Measurements from ENCODE around the gene RAB31.

The RAB31 gene

DNA sequence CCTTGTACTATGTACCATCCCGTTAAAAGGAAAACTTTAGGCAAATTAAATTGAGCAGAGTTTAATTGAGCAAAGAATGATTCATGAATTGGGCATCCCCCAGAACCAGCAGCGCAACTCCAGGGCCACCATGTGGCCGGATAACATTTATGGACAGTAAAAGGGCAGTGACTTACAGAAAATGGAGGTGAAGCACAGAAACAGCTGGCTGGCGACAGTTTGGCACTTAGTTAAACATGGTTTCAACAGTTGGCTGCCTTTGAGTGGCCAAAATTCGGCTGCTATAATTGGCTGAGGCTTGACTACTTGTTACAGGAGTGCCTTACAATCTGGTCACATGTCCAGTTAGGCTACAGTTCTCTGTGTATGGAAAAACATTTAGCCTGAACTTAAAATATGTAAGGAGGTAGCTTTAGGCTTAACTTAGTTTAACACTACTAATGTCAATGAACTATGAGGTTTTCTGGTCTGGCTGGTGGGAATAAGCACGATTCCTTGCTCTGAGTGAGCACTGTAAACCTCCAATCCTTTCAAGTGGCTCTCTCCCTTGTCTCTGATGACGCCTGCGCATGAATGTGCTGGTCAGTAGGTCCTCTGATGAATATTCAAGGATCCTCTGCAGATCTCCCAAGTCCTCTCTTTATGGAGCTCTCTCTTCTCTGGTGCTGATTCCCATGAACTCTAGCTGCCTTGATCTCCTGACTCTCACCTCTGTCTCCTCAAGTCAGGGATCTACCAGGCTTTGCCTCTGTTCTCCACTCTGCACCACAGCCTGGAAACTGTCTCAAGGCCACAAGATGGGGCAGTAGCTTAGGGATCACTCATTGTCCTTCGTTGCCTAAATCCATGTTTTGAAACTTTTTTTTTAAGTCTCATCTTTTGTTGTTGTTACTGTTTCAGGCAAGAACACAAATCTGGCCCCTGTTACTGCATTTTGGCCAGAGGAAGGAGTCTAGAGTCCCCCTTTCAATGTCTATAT is 24.4 kb upstream of the RAB31 start:
- no peak overlapping the region for H3K27ac Mint-ChIP-seq
- peaks cover 8% of the 10 kb centered on the region for H3K4me1 Mint-ChIP-seq (ENCODE audit: low read depth)
- no peaks in the 10 kb centered on the region for H3K36me3 Mint-ChIP-seq (ENCODE audit: low read depth)
- H3K27me3 Mint-ChIP-seq (ENCODE audit: low read depth): peaks cover 36% of the 10 kb centered on the region
- H3K4me3 Mint-ChIP-seq: no peak overlapping the region
- H3K9me3 Mint-ChIP-seq: no peaks in the 10 kb centered on the region

- H3K27ac Mint-ChIP-seq: no peak overlapping the region
- no peaks in the 10 kb centered on the region for H3K36me3 Mint-ChIP-seq (ENCODE audit: low read depth)
- no peaks in the 10 kb centered on the region for H3K9me3 Mint-ChIP-seq
- peaks cover 39% of the 10 kb centered on the region for H3K27me3 Mint-ChIP-seq (ENCODE audit: low read depth)
- peaks cover 8% of the 10 kb centered on the region for H3K4me1 Mint-ChIP-seq (ENCODE audit: low read depth)
- H3K4me3 Mint-ChIP-seq: no peak overlapping the region
Measured at GRCh38 chr18:9684881-9685614, 23.1 kb upstream of the RAB31 start.

DNA sequence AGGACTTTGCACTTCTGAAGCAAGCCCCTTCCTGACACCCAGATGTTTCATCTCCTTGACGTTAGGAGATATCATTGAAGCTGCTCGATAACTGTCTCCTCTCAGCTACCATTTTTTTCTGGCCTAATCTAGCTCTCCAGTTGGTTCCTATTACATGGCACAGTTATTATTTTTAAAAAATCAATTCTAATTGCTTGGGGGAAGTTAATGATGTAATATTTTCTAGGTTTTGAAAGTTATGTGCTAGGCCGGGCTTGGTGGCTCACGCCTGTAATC is 22.5 kb upstream of the RAB31 start:
- no peaks in the 10 kb centered on the region for H3K36me3 Mint-ChIP-seq (ENCODE audit: low read depth)
- no peaks in the 10 kb centered on the region for H3K9me3 Mint-ChIP-seq
- H3K4me3 Mint-ChIP-seq: no peak overlapping the region
- H3K27ac Mint-ChIP-seq: no peak overlapping the region
- peaks cover 8% of the 10 kb centered on the region for H3K4me1 Mint-ChIP-seq (ENCODE audit: low read depth)
- peaks cover 39% of the 10 kb centered on the region for H3K27me3 Mint-ChIP-seq (ENCODE audit: low read depth)

GRCh38 chr18:9688036-9688741 is 19.9 kb upstream of the RAB31 start:
- H3K4me3 Mint-ChIP-seq: no peak overlapping the region
- no peaks in the 10 kb centered on the region for H3K36me3 Mint-ChIP-seq (ENCODE audit: low read depth)
- H3K27ac Mint-ChIP-seq: no peak overlapping the region
- H3K9me3 Mint-ChIP-seq: no peaks in the 10 kb centered on the region
- H3K4me1 Mint-ChIP-seq (ENCODE audit: low read depth): peaks cover 8% of the 10 kb centered on the region
- H3K27me3 Mint-ChIP-seq (ENCODE audit: low read depth): peaks cover 25% of the 10 kb centered on the region

- Mint-ChIP-seq H3K9me3 (no peaks in the 10 kb centered on the region), H3K27ac (no peak overlapping the region), H3K4me1 (ENCODE audit: low read depth) (peaks cover 8% of the 10 kb centered on the region), H3K4me3 (no peak overlapping the region), H3K36me3 (ENCODE audit: low read depth) (no peaks in the 10 kb centered on the region), H3K27me3 (ENCODE audit: low read depth) (peaks cover 21% of the 10 kb centered on the region)
Measured at GRCh38 chr18:9689253-9689652, 18.8 kb upstream of the RAB31 start.

DNA sequence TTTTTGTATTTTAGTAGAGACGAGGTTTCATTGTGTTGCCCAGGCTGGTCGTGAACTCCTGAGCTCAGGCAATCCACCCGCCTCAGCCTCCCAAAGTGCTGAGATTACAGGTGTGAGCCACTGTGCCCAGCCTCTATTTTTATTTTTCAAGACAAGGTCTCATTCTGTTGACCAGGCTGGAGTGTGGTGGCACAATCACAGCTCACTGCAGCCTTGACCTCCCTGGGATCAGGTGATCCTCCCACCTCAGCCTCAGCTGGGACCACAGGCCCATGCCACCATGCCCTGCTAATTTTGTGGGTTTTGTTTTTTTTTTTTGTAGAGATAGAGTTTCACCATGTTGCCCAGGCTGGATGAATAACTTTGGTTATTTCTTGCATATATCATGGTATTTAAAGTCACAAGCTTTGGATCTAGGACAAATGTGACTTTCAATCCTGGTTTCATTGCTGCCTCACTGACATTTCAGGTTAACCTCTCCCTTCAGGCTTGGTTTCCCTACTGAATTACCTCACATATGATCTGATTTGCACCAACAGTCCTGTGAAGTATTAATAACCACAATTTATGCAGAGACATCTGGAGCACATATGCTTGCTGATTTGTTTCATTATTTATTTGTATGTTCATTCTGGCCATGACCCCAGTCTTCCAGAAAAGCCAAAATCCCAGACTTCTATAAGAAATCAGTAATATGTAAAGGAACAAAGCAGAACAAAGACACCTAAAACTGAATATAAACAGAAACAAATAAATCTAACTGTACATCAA is 17.5 kb upstream of the RAB31 start:
- no peak overlapping the region for H3K27ac Mint-ChIP-seq
- H3K36me3 Mint-ChIP-seq (ENCODE audit: low read depth): no peaks in the 10 kb centered on the region
- no peaks in the 10 kb centered on the region for H3K4me1 Mint-ChIP-seq (ENCODE audit: low read depth)
- peaks cover 22% of the 10 kb centered on the region for H3K27me3 Mint-ChIP-seq (ENCODE audit: low read depth)
- no peak overlapping the region for H3K4me3 Mint-ChIP-seq
- no peaks in the 10 kb centered on the region for H3K9me3 Mint-ChIP-seq

GRCh38 chr18:9691235-9691634 is 16.9 kb upstream of the RAB31 start:
- Mint-ChIP-seq H3K36me3 (ENCODE audit: low read depth) (no peaks in the 10 kb centered on the region), H3K27ac (no peak overlapping the region), H3K27me3 (ENCODE audit: low read depth) (peaks cover 22% of the 10 kb centered on the region), H3K4me1 (ENCODE audit: low read depth) (peaks cover 4% of the 10 kb centered on the region), H3K9me3 (no peaks in the 10 kb centered on the region), H3K4me3 (no peak overlapping the region)

- Mint-ChIP-seq H3K9me3 (no peaks in the 10 kb centered on the region), H3K36me3 (ENCODE audit: low read depth) (no peaks in the 10 kb centered on the region), H3K27ac (no peak overlapping the region), H3K4me1 (ENCODE audit: low read depth) (peaks cover 7% of the 10 kb centered on the region), H3K4me3 (no peak overlapping the region), H3K27me3 (ENCODE audit: low read depth) (peaks cover 29% of the 10 kb centered on the region)
Measured at GRCh38 chr18:9694174-9694573, 13.9 kb upstream of the RAB31 start.

GRCh38 chr18:9694952-9695495 is 13.1 kb upstream of the RAB31 start:
- H3K4me1 Mint-ChIP-seq (ENCODE audit: low read depth): peaks cover 7% of the 10 kb centered on the region
- H3K4me3 Mint-ChIP-seq: no peak overlapping the region
- no peak overlapping the region for H3K27ac Mint-ChIP-seq
- no peaks in the 10 kb centered on the region for H3K36me3 Mint-ChIP-seq (ENCODE audit: low read depth)
- no peaks in the 10 kb centered on the region for H3K9me3 Mint-ChIP-seq
- H3K27me3 Mint-ChIP-seq (ENCODE audit: low read depth): peaks cover 25% of the 10 kb centered on the region

DNA sequence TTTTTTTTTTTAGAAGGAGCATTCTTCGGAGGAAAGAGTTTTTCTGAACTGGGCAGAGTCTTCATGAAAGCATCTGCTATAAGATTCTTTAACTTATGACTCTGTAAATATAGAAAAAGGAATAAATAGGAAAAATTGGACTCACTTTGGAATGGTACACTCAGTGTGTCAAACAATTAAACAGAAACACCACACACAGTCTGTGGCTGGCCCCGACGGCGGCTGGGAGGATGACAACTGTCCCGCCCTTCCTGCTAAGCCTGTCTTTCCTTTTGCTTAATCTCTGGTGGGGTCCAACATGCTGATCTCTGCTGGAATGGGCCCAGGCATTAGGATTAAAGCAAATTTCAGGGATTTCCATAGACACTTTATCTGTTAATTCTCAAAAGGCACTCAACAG is 12.5 kb upstream of the RAB31 start:
- no peaks in the 10 kb centered on the region for H3K36me3 Mint-ChIP-seq (ENCODE audit: low read depth)
- H3K27ac Mint-ChIP-seq: no peak overlapping the region
- H3K4me1 Mint-ChIP-seq (ENCODE audit: low read depth): peaks cover 7% of the 10 kb centered on the region
- peaks cover 25% of the 10 kb centered on the region for H3K27me3 Mint-ChIP-seq (ENCODE audit: low read depth)
- no peak overlapping the region for H3K4me3 Mint-ChIP-seq
- H3K9me3 Mint-ChIP-seq: no peaks in the 10 kb centered on the region

DNA sequence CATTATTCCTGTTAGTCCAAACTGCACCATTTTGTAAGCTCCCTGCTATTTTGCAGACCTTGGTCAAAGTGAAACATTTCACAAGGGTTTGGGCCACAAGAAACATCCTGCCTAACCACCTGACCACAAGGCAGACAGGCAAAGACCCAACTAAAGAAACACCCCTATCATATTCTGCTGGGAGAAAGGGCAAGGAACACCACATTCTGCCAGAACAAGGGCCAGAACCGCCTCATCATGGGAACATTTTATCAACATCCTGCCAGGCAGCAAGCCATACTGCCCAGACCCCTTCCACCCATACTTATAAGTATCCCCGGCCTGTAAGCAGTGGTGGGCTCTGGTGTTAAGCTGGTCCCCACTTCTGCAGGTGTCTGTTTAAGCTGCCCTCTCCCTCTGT is 12.0 kb upstream of the RAB31 start:
- Mint-ChIP-seq H3K27me3 (ENCODE audit: low read depth) (peaks cover 23% of the 10 kb centered on the region), H3K9me3 (no peaks in the 10 kb centered on the region), H3K27ac (no peak overlapping the region), H3K4me3 (no peak overlapping the region), H3K36me3 (ENCODE audit: low read depth) (no peaks in the 10 kb centered on the region), H3K4me1 (ENCODE audit: low read depth) (peaks cover 7% of the 10 kb centered on the region)

DNA sequence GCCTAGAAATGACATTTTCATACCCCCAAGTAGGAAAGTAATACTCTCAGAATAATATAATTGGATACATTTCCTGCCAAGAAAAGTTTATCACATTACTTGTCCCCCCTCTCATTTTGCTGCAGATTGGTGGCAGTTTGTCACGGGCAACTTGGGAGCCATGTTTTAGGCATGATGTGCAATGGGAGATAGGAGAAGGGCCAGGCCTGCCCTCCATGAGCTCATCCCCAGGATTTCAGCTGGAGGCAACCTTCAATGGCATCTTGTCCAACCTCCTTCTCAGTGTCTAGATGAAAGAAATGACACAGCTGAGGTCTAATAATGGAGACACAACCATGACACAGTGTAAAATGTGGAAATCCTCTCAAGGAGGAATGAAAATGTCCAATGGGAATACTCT is 11.4 kb upstream of the RAB31 start:
- H3K27ac Mint-ChIP-seq: no peak overlapping the region
- peaks cover 7% of the 10 kb centered on the region for H3K4me1 Mint-ChIP-seq (ENCODE audit: low read depth)
- no peak overlapping the region for H3K4me3 Mint-ChIP-seq
- no peaks in the 10 kb centered on the region for H3K36me3 Mint-ChIP-seq (ENCODE audit: low read depth)
- H3K9me3 Mint-ChIP-seq: no peaks in the 10 kb centered on the region
- H3K27me3 Mint-ChIP-seq (ENCODE audit: low read depth): peaks cover 21% of the 10 kb centered on the region

DNA sequence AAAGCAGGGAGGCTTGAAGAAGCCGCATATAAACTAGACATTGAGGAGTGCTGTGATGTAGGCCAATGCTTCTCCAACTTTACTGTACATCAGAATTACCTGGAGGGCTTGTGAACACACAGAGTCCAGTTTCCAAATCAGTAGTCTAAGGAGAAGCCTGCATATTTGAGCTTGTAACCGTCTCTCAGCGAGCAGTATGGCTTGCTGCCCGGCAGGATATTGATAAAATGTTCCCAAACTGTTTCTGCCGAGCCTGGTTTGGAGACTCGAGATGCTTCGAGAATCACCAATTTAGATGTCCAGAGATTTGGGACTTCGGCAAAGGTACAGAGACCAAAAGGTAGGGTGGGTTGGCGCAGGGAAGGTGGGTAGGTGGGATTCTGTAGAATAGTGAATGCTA is 11.0 kb upstream of the RAB31 start:
- H3K27me3 Mint-ChIP-seq (ENCODE audit: low read depth): peaks cover 21% of the 10 kb centered on the region

DNA sequence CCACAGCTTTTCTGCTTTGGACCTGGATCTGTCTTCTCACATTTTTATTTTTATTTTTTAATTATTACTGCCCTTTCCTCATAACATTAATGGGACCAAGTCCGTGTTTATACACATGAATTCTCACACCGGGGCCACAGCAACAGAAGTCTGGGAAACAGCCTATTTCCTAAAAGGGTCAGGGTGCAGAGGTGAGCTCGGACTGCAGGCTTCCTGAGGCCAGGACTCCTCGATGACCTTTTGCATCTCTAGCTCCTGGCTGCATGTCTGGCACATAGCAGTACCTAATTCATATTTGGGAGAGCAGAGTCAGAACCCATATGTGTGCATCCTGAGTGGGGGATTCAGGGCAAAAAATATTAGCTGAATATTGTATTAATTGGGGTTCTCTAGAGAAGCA is 9.6 kb upstream of the RAB31 start:
- Mint-ChIP-seq H3K4me3 (no peak overlapping the region), H3K27ac (no peak overlapping the region), H3K36me3 (ENCODE audit: low read depth) (no peaks in the 10 kb centered on the region), H3K4me1 (ENCODE audit: low read depth) (peaks cover 7% of the 10 kb centered on the region), H3K9me3 (no peaks in the 10 kb centered on the region), H3K27me3 (ENCODE audit: low read depth) (peaks cover 17% of the 10 kb centered on the region)

More for the DNA sequence above, 11.0 kb upstream of the RAB31 start:
- no peaks in the 10 kb centered on the region for H3K9me3 Mint-ChIP-seq
- no peak overlapping the region for H3K27ac Mint-ChIP-seq
- no peaks in the 10 kb centered on the region for H3K36me3 Mint-ChIP-seq (ENCODE audit: low read depth)
- peaks cover 7% of the 10 kb centered on the region for H3K4me1 Mint-ChIP-seq (ENCODE audit: low read depth)
- no peak overlapping the region for H3K4me3 Mint-ChIP-seq

Measured in T-helper 1 cell treated with Interleukin-12 subunit alpha and Interleukin-12 subunit beta and Interleukin-4 antibody, amounts not matched to agents 30 μg/mL and 1 μg/mL, for 36 hours (primary cell).